ENCODE results near the gene SLC9A1.

Gene SLC9A1

GRCh38 chr1:27135541-27136235 is 19.2 kb downstream of the SLC9A1 start:
- Histone ChIP-seq H3K4me3 (ENCODE audit: low read depth in 1 of 2, low read length in 2 of 2) (no peak overlapping the region), H3K4me1 (ENCODE audit: insufficient read depth, low read length) (no peaks in the 10 kb centered on the region), H3K36me3 (ENCODE audit: insufficient read depth, low read length) (peaks cover 6% of the 10 kb centered on the region; the same call in 1 of the 2 replicates), H3K27me3 (ENCODE audit: insufficient read depth, low read length, poor library complexity) (no peaks in the 10 kb centered on the region), H3K9ac (ENCODE audit: low read depth, low read length) (no peak overlapping the region), H3K9me3 (ENCODE audit: insufficient read depth, low read length, severe bottlenecking) (no peaks in the 10 kb centered on the region), H2AFZ (ENCODE audit: low read depth, low read length) (no peak overlapping the region), H3K27ac (ENCODE audit: low read length) (no peak overlapping the region), H4K20me1 (ENCODE audit: insufficient read depth, low read length) (peaks cover 38% of the 10 kb centered on the region), H3K79me2 (ENCODE audit: insufficient read depth, low read length) (peaks cover 15% of the 10 kb centered on the region), H3K4me2 (ENCODE audit: insufficient read depth, low read length) (no peak overlapping the region)
- DNase-seq (no peak), ATAC-seq (ENCODE audit: insufficient read depth, low read depth) (peak; percentile 42; the same call in 1 of the 3 replicates)
- TF ChIP-seq EZH2 (IDR thresholded peaks at IDR 0.05; ENCODE audit: borderline replicate concordance, low read depth, low read length, severe bottlenecking), result no peak
- TF ChIP-seq CTCF (IDR thresholded peaks at IDR 0.05; ENCODE audit: borderline replicate concordance, extremely low read depth, low read length, poor library complexity, severe bottlenecking), result peak; percentile 21

GRCh38 chr1:27133991-27134390 is 20.9 kb downstream of the SLC9A1 start:
- H3K27me3 ChIP-seq (ENCODE audit: insufficient read depth, low read length, poor library complexity), result no peaks in the 10 kb centered on the region
- no peak for DNase-seq
- no peak for ATAC-seq (ENCODE audit: insufficient read depth, low read depth)

GRCh38 chr1:27133158-27133557 is 21.8 kb downstream of the SLC9A1 start:
- ATAC-seq (ENCODE audit: insufficient read depth, low read depth), result no peak

More at GRCh38 chr1:27133991-27134390, 20.9 kb downstream of the SLC9A1 start:
- no peaks in the 10 kb centered on the region for H3K4me1 ChIP-seq (ENCODE audit: insufficient read depth, low read length)
- no peak overlapping the region for H3K27ac ChIP-seq (ENCODE audit: low read length)
- no peak overlapping the region for H3K4me3 ChIP-seq (ENCODE audit: low read depth in 1 of 2, low read length in 2 of 2)
- H3K79me2 ChIP-seq (ENCODE audit: insufficient read depth, low read length), result peaks cover under 1% of the 10 kb centered on the region; the same call in 1 of the 2 replicates
- H3K4me2 ChIP-seq (ENCODE audit: insufficient read depth, low read length), result no peak overlapping the region
- H4K20me1 ChIP-seq (ENCODE audit: insufficient read depth, low read length), result peaks cover 26% of the 10 kb centered on the region
- peaks cover 8% of the 10 kb centered on the region; the same call in 1 of the 2 replicates for H3K36me3 ChIP-seq (ENCODE audit: insufficient read depth, low read length)
- TF ChIP-seq EZH2 (IDR thresholded peaks at IDR 0.05; ENCODE audit: borderline replicate concordance, low read depth, low read length, severe bottlenecking) (no peak), CTCF (IDR thresholded peaks at IDR 0.05; ENCODE audit: borderline replicate concordance, extremely low read depth, low read length, poor library complexity, severe bottlenecking) (no peak)
- no peaks in the 10 kb centered on the region for H3K9me3 ChIP-seq (ENCODE audit: insufficient read depth, low read length, severe bottlenecking)
- no peak overlapping the region for H2AFZ ChIP-seq (ENCODE audit: low read depth, low read length)
- H3K9ac ChIP-seq (ENCODE audit: low read depth, low read length), result no peak overlapping the region

More at GRCh38 chr1:27133158-27133557, 21.8 kb downstream of the SLC9A1 start:
- Histone ChIP-seq H3K4me2 (ENCODE audit: insufficient read depth, low read length) (no peak overlapping the region), H4K20me1 (ENCODE audit: insufficient read depth, low read length) (peaks cover 19% of the 10 kb centered on the region; the same call in 1 of the 2 replicates), H3K4me3 (ENCODE audit: low read depth in 1 of 2, low read length in 2 of 2) (no peak overlapping the region), H3K27ac (ENCODE audit: low read length) (no peak overlapping the region), H2AFZ (ENCODE audit: low read depth, low read length) (no peak overlapping the region), H3K79me2 (ENCODE audit: insufficient read depth, low read length) (no peaks in the 10 kb centered on the region), H3K9ac (ENCODE audit: low read depth, low read length) (no peak overlapping the region), H3K9me3 (ENCODE audit: insufficient read depth, low read length, severe bottlenecking) (no peaks in the 10 kb centered on the region), H3K4me1 (ENCODE audit: insufficient read depth, low read length) (no peaks in the 10 kb centered on the region), H3K27me3 (ENCODE audit: insufficient read depth, low read length, poor library complexity) (no peaks in the 10 kb centered on the region), H3K36me3 (ENCODE audit: insufficient read depth, low read length) (0 out of 2 replicates have a peak, but pooled peaks cover 4% of the 10 kb centered on the region)
- TF ChIP-seq EZH2 (IDR thresholded peaks at IDR 0.05; ENCODE audit: borderline replicate concordance, low read depth, low read length, severe bottlenecking) (no peak), CTCF (IDR thresholded peaks at IDR 0.05; ENCODE audit: borderline replicate concordance, extremely low read depth, low read length, poor library complexity, severe bottlenecking) (no peak)
- no peak for DNase-seq

Data from DND-41 (cell line).